Fibroblast of pulmonary artery (primary cell): ENCODE measurements around the gene JOSD2.

Source experiments
- DNase-seq: peaks from one replicate; pipeline ENCODE4 v3.0.0-alpha.2; 2010; ENCODE audit warnings: low read depth
- H3K4me3 ChIP-seq: replicated peaks from 2 replicates; pipeline ENCODE4 v1.5.1; 2011; ENCODE audit warnings: low read depth, mild to moderate bottlenecking, control low read depth, low read length, moderate library complexity
- CTCF ChIP-seq: IDR thresholded peaks from 2 replicates; pipeline ENCODE4 v1.5.1; 2011; ENCODE audit warnings: mild to moderate bottlenecking, control low read depth, low read length, inconsistent platforms; ENCODE audit errors: missing control alignments

The JOSD2 gene

GRCh38 chr19:50488389-50489194, 22.4 kb downstream of the JOSD2 start:
- no peak overlapping the region for H3K4me3 ChIP-seq
- no peak for DNase-seq
- no peak for TF ChIP-seq CTCF

GRCh38 chr19:50486823-50487515, 24.0 kb downstream of the JOSD2 start:
- no peak overlapping the region for H3K4me3 ChIP-seq
- peak; percentile 49 for TF ChIP-seq CTCF
- DNase-seq = peak; percentile 43

GRCh38 chr19:50485284-50485955, 25.6 kb downstream of the JOSD2 start:
- no peak for TF ChIP-seq CTCF
- no peak overlapping the region for H3K4me3 ChIP-seq
- DNase-seq = no peak

- no peak for DNase-seq
- no peak overlapping the region for H3K4me3 ChIP-seq
- no peak for TF ChIP-seq CTCF
Measured at GRCh38 chr19:50482916-50483315, 28.1 kb downstream of the JOSD2 start.

- TF ChIP-seq CTCF = no peak
- DNase-seq = no peak
- H3K4me3 ChIP-seq = no peak overlapping the region
Measured at GRCh38 chr19:50482271-50482855, 28.6 kb downstream of the JOSD2 start.

GRCh38 chr19:50481351-50482149, 29.4 kb downstream of the JOSD2 start:
- no peak for TF ChIP-seq CTCF
- no peak overlapping the region for H3K4me3 ChIP-seq
- DNase-seq = no peak
